ENCODE results near the gene LGR4. TPM values are rescaled to one million over a fixed set of nuclear protein-coding genes. Genes with fewer than 3 reads are reported as not detected.

LGR4 gene
- total and polyA plus RNA-seq, 2 donors (not counting 1 experiment from before 2014, with no cell fraction given), result 0.92 to 3.3 TPM

GRCh38 chr11:27444801-27445215 lies 27.8 kb downstream of the LGR4 start:
- Histone ChIP-seq H3K27ac (ENCODE audit: low read length in 2 of 2) (no peak overlapping the region), H3K27me3 (replicated peaks in 1 of 4; ENCODE audit: control extremely low read depth in 1 of 4, control insufficient read depth in 3 of 4, insufficient read depth in 4 of 4, low read length in 3 of 4) (no peaks in the 10 kb centered on the region), H3K4me2 (replicated peaks; ENCODE audit: low read depth, low read length, poor library complexity, severe bottlenecking) (no peak overlapping the region), H3K4me1 (ENCODE audit: control insufficient read depth in 2 of 2, insufficient read depth in 2 of 2, low read length in 2 of 2) (no peaks in the 10 kb centered on the region), H4K20me1 (ENCODE audit: control insufficient read depth, insufficient read depth, low read length, poor library complexity, severe bottlenecking) (no peaks in the 10 kb centered on the region), H3K9ac (ENCODE audit: low read length) (no peak overlapping the region), H3K36me3 (replicated peaks in 1 of 2; ENCODE audit: control extremely low read depth in 1 of 2, control insufficient read depth in 1 of 2, extremely low read depth in 1 of 2, insufficient read depth in 2 of 2, low read length in 1 of 2) (no peaks in the 10 kb centered on the region), H3K4me3 (ENCODE audit: control extremely low read depth in 1 of 5, extremely low read depth in 1 of 5, insufficient read depth in 1 of 5, low read depth in 2 of 5, low read length in 4 of 5) (no peak overlapping the region), H3K9me3 (ENCODE audit: control extremely low read depth in 1 of 3, control insufficient read depth in 2 of 3, insufficient read depth in 1 of 3, low read length in 2 of 3) (no peaks in the 10 kb centered on the region), H2AFZ (ENCODE audit: insufficient read depth, low read depth, low read length, poor library complexity, severe bottlenecking) (no peak overlapping the region), H3K79me2 (ENCODE audit: control insufficient read depth, insufficient read depth, low read length) (no peaks in the 10 kb centered on the region)
- no peaks in the 10 kb centered on the region for H3K4me1 Mint-ChIP-seq
- H3K9me3 Mint-ChIP-seq (ENCODE audit: insufficient read depth), result no peaks in the 10 kb centered on the region
- no peak for DNase-seq
- ChIA-PET CTCF (no interaction called here), POLR2A (no interaction called here)
- intact Hi-C loops (cut with micrococcal nuclease), result no loop called here
- ATAC-seq (ENCODE audit: low read depth), result no peak
- no peak overlapping the region for H3K27ac Mint-ChIP-seq
- TF ChIP-seq EZH2 (IDR thresholded peaks at IDR 0.05; ENCODE audit: borderline replicate concordance, insufficient read depth, low read depth, low read length, poor library complexity, severe bottlenecking), result no peak
- no peak for TF ChIP-seq CTCF (IDR thresholded peaks at IDR 0.05)
- WGBS (ENCODE audit: insufficient coverage), result 100% methylated on average over 1 of the region's 2 CpGs
- H3K27me3 Mint-ChIP-seq, result peaks cover 6% of the 10 kb centered on the region
- no peak overlapping the region for H3K4me3 Mint-ChIP-seq

GRCh38 chr11:27443746-27444507 lies 28.7 kb downstream of the LGR4 start:
- ATAC-seq (ENCODE audit: low read depth) (no peak), DNase-seq (no peak)
- intact Hi-C loops (cut with micrococcal nuclease), result no loop called here
- Mint-ChIP-seq H3K4me3 (no peak overlapping the region), H3K27ac (no peak overlapping the region), H3K9me3 (ENCODE audit: insufficient read depth) (no peaks in the 10 kb centered on the region), H3K4me1 (no peaks in the 10 kb centered on the region), H3K27me3 (peaks cover 6% of the 10 kb centered on the region)
- H3K27ac ChIP-seq (ENCODE audit: low read length in 2 of 2), result no peak overlapping the region
- H3K4me2 ChIP-seq (replicated peaks; ENCODE audit: low read depth, low read length, poor library complexity, severe bottlenecking), result no peak overlapping the region
- WGBS (ENCODE audit: insufficient coverage), result 95% methylated on average over 2 of the region's 5 CpGs
- ChIA-PET POLR2A (no interaction called here), CTCF (no interaction called here)
- no peaks in the 10 kb centered on the region for H3K27me3 ChIP-seq (replicated peaks in 1 of 4; ENCODE audit: control extremely low read depth in 1 of 4, control insufficient read depth in 3 of 4, insufficient read depth in 4 of 4, low read length in 3 of 4)
- H3K36me3 ChIP-seq (replicated peaks in 1 of 2; ENCODE audit: control extremely low read depth in 1 of 2, control insufficient read depth in 1 of 2, extremely low read depth in 1 of 2, insufficient read depth in 2 of 2, low read length in 1 of 2), result no peaks in the 10 kb centered on the region
- H3K4me1 ChIP-seq (ENCODE audit: control insufficient read depth in 2 of 2, insufficient read depth in 2 of 2, low read length in 2 of 2), result no peaks in the 10 kb centered on the region
- H4K20me1 ChIP-seq (ENCODE audit: control insufficient read depth, insufficient read depth, low read length, poor library complexity, severe bottlenecking), result no peaks in the 10 kb centered on the region
- no peak overlapping the region for H3K9ac ChIP-seq (ENCODE audit: low read length)
- no peak overlapping the region for H2AFZ ChIP-seq (ENCODE audit: insufficient read depth, low read depth, low read length, poor library complexity, severe bottlenecking)
- TF ChIP-seq EZH2 (IDR thresholded peaks at IDR 0.05; ENCODE audit: borderline replicate concordance, insufficient read depth, low read depth, low read length, poor library complexity, severe bottlenecking), result no peak
- no peak for TF ChIP-seq CTCF (IDR thresholded peaks at IDR 0.05)
- no peak overlapping the region for H3K4me3 ChIP-seq (ENCODE audit: control extremely low read depth in 1 of 5, extremely low read depth in 1 of 5, insufficient read depth in 1 of 5, low read depth in 2 of 5, low read length in 4 of 5)
- H3K79me2 ChIP-seq (ENCODE audit: control insufficient read depth, insufficient read depth, low read length), result no peaks in the 10 kb centered on the region
- H3K9me3 ChIP-seq (ENCODE audit: control extremely low read depth in 1 of 3, control insufficient read depth in 2 of 3, insufficient read depth in 1 of 3, low read length in 2 of 3), result no peaks in the 10 kb centered on the region
